GM12872 (cell line): ENCODE results near the gene RAB11FIP5.

Experiments
- CTCF ChIP-seq: IDR thresholded peaks from 3 replicates; pipeline ENCODE4 v1.5.1; 2011; ENCODE audit warnings: low read depth, mild to moderate bottlenecking, low read length, moderate library complexity; ENCODE audit not compliant: insufficient read depth

RAB11FIP5 gene

DNA sequence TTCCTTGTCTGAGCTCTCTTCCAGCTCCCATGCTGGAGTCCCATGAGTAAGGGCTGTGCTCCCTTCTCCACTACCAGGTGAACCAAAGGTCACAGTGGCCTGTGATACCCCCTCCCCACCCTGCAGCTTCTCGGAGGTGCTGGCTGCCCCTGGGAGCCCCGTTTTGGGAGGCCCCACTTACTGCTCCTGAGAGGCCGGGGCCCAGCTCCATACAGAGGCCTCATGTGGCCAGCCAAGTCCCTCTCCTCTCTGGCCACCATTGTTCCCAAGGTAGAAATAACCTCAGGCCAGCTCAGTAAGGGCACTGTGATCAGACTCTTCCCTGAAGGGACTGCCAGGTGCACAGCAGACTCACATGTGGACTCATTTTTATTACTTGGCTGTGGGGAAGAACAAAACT, 6.0 kb downstream of the RAB11FIP5 start:
- no peak for TF ChIP-seq CTCF

DNA sequence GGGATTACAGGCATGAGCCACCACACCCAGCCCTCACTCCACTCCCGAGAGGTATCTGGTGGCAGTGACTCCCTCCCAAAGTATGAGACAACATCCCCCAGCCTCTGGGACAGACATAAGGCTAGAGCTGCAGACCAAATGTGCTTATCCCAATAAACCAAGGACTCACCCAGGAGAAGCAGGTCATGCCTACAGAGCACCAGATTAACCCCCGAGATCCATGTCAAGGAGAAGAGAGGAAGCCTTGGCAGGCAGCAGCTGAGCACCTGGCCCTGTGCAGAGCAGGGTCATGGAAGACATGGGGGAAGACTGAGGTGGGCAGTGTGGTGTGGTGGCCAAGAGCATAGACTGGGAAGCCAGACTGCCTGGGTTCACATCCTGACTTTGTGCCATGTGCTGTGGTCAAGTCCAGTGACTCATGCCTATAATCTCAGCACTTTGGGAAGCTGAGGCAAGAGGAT, 7.2 kb downstream of the RAB11FIP5 start:
- TF ChIP-seq CTCF, result no peak

DNA sequence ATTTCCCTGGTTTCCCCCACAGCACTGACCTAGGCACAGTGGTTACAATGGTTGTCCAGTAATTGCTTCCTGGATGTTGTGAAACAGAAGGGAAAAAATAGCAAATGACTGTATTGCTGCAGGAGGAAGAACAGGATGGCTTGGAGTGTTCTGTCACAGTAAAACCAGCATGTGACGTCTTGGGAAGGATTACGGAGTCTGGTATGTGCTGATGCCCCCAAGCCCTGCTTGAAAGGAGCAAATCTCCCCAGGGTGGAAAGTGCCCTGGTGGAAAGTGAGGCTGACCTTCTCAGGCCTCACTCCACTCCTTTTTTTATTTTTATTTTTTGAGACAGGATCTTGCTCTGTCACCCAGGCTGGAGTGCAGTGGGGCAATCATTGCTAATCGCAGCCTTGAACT, 7.8 kb downstream of the RAB11FIP5 start:
- no peak for TF ChIP-seq CTCF

DNA sequence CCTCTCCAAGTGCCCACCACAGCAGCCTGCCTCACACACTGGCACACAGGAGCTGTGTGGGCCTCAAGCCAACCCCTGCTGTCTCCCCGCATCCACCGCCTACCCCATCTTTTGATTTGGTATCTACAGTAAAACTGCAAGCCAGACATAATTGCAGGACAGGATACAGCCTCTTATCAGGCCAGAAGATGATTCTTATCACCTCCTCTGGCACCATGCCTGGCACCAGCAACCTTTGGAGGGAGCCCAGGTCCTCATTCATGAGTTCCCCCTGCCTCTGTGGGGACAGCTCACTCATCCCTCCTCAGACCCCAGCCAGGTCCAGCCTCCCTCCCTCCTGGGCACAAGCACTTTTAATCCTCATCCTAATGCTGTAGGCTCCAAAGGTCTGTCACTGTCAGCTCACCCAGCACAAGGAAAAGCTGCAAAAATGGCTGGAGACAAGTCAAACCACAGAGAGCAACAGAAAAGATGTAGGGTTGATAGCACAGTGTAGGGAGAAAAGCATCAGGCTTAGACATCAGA, 9.7 kb downstream of the RAB11FIP5 start:
- no peak for TF ChIP-seq CTCF

- no peak for TF ChIP-seq CTCF
Measured at GRCh38 chr2:73101626-73102256, 11.0 kb downstream of the RAB11FIP5 start.

DNA sequence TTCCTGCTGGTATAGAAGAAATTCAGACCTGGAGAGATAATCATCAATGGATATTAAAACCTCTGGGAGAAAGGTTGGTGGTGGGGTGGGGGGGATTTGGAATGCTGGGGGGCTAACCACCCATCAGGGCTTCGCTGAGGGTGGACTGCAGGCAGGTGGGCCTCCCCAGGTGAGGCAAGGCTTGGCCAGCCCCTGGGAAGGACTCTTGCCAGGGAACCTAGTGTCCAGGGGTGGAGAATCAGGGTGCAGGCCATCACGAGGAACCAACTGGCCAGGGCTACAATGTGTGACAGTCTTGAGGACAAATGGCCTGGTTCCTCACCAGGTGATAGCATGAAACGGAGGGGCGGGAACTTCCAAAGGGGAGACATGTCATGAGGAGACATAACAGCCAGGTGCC, 11.8 kb downstream of the RAB11FIP5 start:
- TF ChIP-seq CTCF, result no peak

DNA sequence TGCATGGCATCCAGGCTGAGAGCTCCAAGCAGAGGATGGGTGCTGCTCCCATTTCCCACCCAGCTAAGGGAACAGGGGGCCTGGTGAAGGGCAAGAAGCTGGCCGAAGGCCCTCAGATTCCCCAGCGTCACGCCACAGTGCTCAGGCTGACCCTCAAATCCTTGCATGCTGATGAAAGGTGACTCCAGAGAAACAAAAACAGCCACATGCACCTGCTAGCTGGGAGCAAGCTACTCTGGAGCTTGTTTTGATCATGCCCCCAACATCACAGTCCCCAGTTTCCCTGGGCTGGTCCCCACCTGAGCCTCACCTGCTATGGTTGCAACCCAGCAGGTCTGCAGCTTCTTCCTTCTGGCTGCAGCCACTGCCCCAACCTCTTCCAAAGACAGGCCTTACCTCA, 13.3 kb downstream of the RAB11FIP5 start:
- TF ChIP-seq CTCF, result no peak
